K562 (cell line): ENCODE measurements around the gene FBXW11. TPM values are rescaled to one million over a fixed set of nuclear protein-coding genes. Genes with fewer than 3 reads are reported as not detected.

Experiments used
- ATAC-seq: fragments of 200-7000 bp; cut with Tn5 transposase; 3 replicates; pipeline ENCODE4 v1.9.1; 2020; ENCODE audit warnings: moderate library complexity
- BruUV-seq: library from RNA; stranded (reverse); fragments of 400-500 nt; replicated peaks from 2 replicates; lab custom pipeline; 2021; lab: Mats Ljungman, UMichigan
- CTCF ChIA-PET: fragments of 300-600 bp; formaldehyde crosslinking; extraction: SDS; loops from one replicate; lab custom pipeline; 2021; ENCODE audit warnings: low intra/inter-chr PET ratio; lab: Yijun Ruan, JAX
- POLR2A ChIA-PET: fragments of 300-600, 350-650 bp; sonication (Branson Sonifier 250); formaldehyde crosslinking; extraction: SDS; loops from one replicate; lab custom pipeline; 2021; ENCODE audit warnings: antibody characterized with exemption, inconsistent platforms; lab: Yijun Ruan, JAX
- DNase-seq, 4 experiments: peaks; one replicate each; pipeline versions ENCODE4 v3.0.0 to v3.0.0-alpha.2; 2011 to 2018; ENCODE audit warnings: low spot score in 3 of 4, mixed read lengths in 3 of 4; ENCODE audit errors: extremely low read depth in 1 of 4
- FAIRE-seq: peaks from 2 replicates; lab custom pipeline; 2011; peaks lifted over from hg19 to GRCh38; lab: Jason Lieb, UNC
- H2AFZ ChIP-seq: 2 replicates; pipeline ENCODE4 v1.6.0; 2011; ENCODE audit warnings: low read depth, low read length, control low read depth, inconsistent platforms
- H3K27ac ChIP-seq: fragments of 200-600 bp; 3 replicates; pipeline ENCODE4 v1.8.0; 2011; ENCODE audit warnings: low read depth, mild to moderate bottlenecking, control low read depth, inconsistent platforms, low read length, moderate library complexity, mixed read lengths; ENCODE audit errors: extremely low read depth
- H3K27me3 ChIP-seq, 2 experiments: fragments of 300-600 bp in 1 of 2; 2 replicates in 1 of 2; 3 replicates in 1 of 2; pipeline versions ENCODE4 v1.6.0 to v1.8.0; 2011; ENCODE audit warnings: inconsistent platforms in 2 of 2, low read length in 2 of 2, mild to moderate bottlenecking in 1 of 2, mixed read lengths in 1 of 2, moderate library complexity in 1 of 2; ENCODE audit not compliant: control insufficient read depth in 2 of 2, insufficient read depth in 2 of 2
- H3K36me3 ChIP-seq: fragments of 300-600 bp; 3 replicates; pipeline ENCODE4 v1.8.0; 2011; ENCODE audit warnings: mild to moderate bottlenecking, low read length, inconsistent platforms; ENCODE audit not compliant: control insufficient read depth, insufficient read depth
- H3K4me1 ChIP-seq, 2 experiments: fragments of 200-600 bp in 1 of 2; replicated peaks in 1 of 2; 2 replicates in 1 of 2; 3 replicates in 1 of 2; pipeline versions ENCODE4 v1.5.1 to v1.8.0; 2011; ENCODE audit warnings: inconsistent platforms in 2 of 2, low read length in 2 of 2, mild to moderate bottlenecking in 1 of 2, mixed read lengths in 1 of 2, moderate library complexity in 1 of 2; ENCODE audit not compliant: control insufficient read depth in 2 of 2, insufficient read depth in 2 of 2
- H3K4me2 ChIP-seq: 2 replicates; pipeline ENCODE4 v1.6.1; 2011; ENCODE audit warnings: low read length, control low read depth, inconsistent platforms, mixed read lengths; ENCODE audit not compliant: insufficient read depth
- H3K4me3 ChIP-seq: fragments of 200-600 bp; sonication (generic), shearing (Covaris generic); 2 replicates; pipeline ENCODE4 v1.5.1; 2016; ENCODE audit warnings: control low read depth, inconsistent platforms
- H3K79me2 ChIP-seq: fragments of 200-600 bp; 3 replicates; pipeline ENCODE4 v1.8.0; 2011; ENCODE audit warnings: low read length, inconsistent platforms; ENCODE audit not compliant: control insufficient read depth, insufficient read depth
- H3K9ac ChIP-seq, 2 experiments: 2 replicates each; pipeline versions ENCODE4 v1.6.0 to v1.6.1; 2011; ENCODE audit warnings: low read depth in 2 of 2, low read length in 2 of 2, control low read depth in 1 of 2, inconsistent platforms in 1 of 2, mild to moderate bottlenecking in 1 of 2, mixed read lengths in 1 of 2; ENCODE audit not compliant: insufficient read depth in 1 of 2
- H3K9me1 ChIP-seq: one replicate; pipeline ENCODE4 v1.6.0; 2011; ENCODE audit warnings: inconsistent platforms, mild to moderate bottlenecking, low read length, moderate library complexity; ENCODE audit not compliant: control insufficient read depth, insufficient read depth
- H3K9me3 ChIP-seq: replicated peaks from 2 replicates; pipeline ENCODE4 v1.5.1; 2011; ENCODE audit warnings: low read depth, low read length, inconsistent platforms; ENCODE audit not compliant: control insufficient read depth, insufficient read depth
- H4K20me1 ChIP-seq: replicated peaks from 2 replicates; pipeline ENCODE4 v1.6.1; 2011; ENCODE audit warnings: low read length, inconsistent platforms, mixed read lengths; ENCODE audit not compliant: control insufficient read depth, insufficient read depth
- CBFA2T2 ChIP-seq: fragments of 450-650 bp; conservative IDR thresholded peaks from 2 replicates; pipeline ENCODE4 v1.6.1; 2017; ENCODE audit warnings: mild to moderate bottlenecking
- ELF1 ChIP-seq: fragments of 200-800 bp; sonication (Bioruptor generic); IDR thresholded peaks from 2 replicates; pipeline ENCODE4 v1.6.1; 2016; ENCODE audit warnings: missing genetic modification characterization, missing compliant biosample characterization
- FOXP1 ChIP-seq: sonication (generic); formaldehyde crosslinking; IDR thresholded peaks from 2 replicates; pipeline ENCODE4 v1.8.0; 2022; ENCODE audit warnings: mild to moderate bottlenecking, missing genetic modification reagents
- PTRF ChIP-seq: fragments of 450-650 bp; IDR thresholded peaks from 2 replicates; pipeline ENCODE4 v1.6.1; 2016; ENCODE audit warnings: mild to moderate bottlenecking, missing genetic modification characterization, missing compliant biosample characterization
- XRCC5 ChIP-seq: fragments of 200-400 bp; formaldehyde crosslinking; IDR thresholded peaks from 2 replicates; pipeline ENCODE4 v1.6.1; 2017; ENCODE audit warnings: low read depth, mild to moderate bottlenecking, low read length
- ZNF830 ChIP-seq: fragments of 250-450 bp; sonication (Bioruptor Pico); IDR thresholded peaks from 2 replicates; pipeline ENCODE4 v1.5.0; 2021; ENCODE audit warnings: mild to moderate bottlenecking
- WGBS: fragments of 100-300 bp; shearing (Covaris generic); methylation state at CpG from one replicate; pipeline ENCODE4 v1.1.6; 2016; ENCODE audit warnings: low coverage, mixed read lengths; ENCODE audit not compliant: insufficient coverage; ENCODE audit errors: missing lambda C conversion rate; 5-methylcytosine and 5-hydroxymethylcytosine counted together
- in situ Hi-C: fragments of 300-500 bp; cut with MboI; formaldehyde crosslinking; loops from 4 replicates; pipeline ENCODE4 v1.15.0; 2018; ENCODE audit warnings: inconsistent platforms, mixed read lengths
- intact Hi-C: fragments of 100-400 bp; cut with micrococcal nuclease; formaldehyde crosslinking; loops from 2 replicates; pipeline ENCODE4 v1.14.2; 2022
- polyA plus RNA-seq, 8 experiments: library from polyadenylated mRNA; depleted of rRNA in 4 of 8; stranded (reverse) in 5 of 8; unstranded in 3 of 8; fragments of >200 nt; fragmentation: Nextera tagmentation in 2 of 8; fragmentation: Illumina TruSeq in 1 of 8; extraction: Ambion mirVana in 2 of 8; extraction: Trizol in 1 of 8; gene quantifications; 2 replicates each; pipeline versions ENCODE4 v1.2.1 to v1.2.3, GENCODE V29; 2011 to 2014; ENCODE audit warnings: inconsistent platforms in 1 of 8, missing spikeins in 1 of 8
- total RNA-seq, 7 experiments: library from RNA; depleted of rRNA in 6 of 7; stranded (reverse); fragments of >200 nt in 6 of 7; fragmentation: Illumina TruSeq in 2 of 7; extraction: Trizol in 2 of 7; gene quantifications; 2 replicates each; pipeline versions ENCODE4 v1.2.1 to v1.2.3, GENCODE V29; 2011 to 2021; ENCODE audit warnings: low replicate concordance in 1 of 7
- TF ChIP-seq, protein P1 (sequence below), 2 experiments: fragments of 450-650 bp; IDR thresholded peaks; 2 replicates each; pipeline ENCODE4 v1.6.1; 2018; ENCODE audit warnings: mild to moderate bottlenecking in 2 of 2, low read depth in 1 of 2; ENCODE audit not compliant: partially characterized antibody in 2 of 2
- TF ChIP-seq, protein P2 (sequence below): fragments of 250-450 bp; sonication (Bioruptor Pico); IDR thresholded peaks from 2 replicates; pipeline ENCODE4 v1.5.0; 2020; ENCODE audit warnings: mild to moderate bottlenecking, borderline replicate concordance

Gene FBXW11
- total and polyA plus RNA-seq, 9 of the 15 experiments (the other 6 are each of a cell fraction or from before 2014, with no cell fraction given), result 3.0 to 28.6 (median 23.6) TPM

DNA sequence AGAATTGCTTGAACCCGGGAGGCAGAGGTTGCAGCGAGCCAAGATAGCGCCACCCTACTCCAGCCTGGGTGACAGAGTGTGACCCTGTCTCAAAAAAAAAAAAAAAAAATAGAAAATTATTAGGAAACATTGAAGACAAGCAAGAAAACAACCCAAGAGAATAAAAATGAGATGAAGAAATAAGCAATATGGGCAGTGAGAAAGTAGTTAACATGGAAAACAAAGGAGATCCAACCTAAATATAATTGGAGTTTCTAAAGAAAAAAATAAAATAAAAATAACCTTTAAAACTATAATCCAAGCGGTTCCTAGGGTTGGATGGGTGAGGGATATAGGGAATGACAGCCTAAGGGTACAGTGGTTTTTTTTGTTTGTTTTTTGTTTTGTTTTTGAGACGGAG lies 71.9 kb downstream of the FBXW11 start (continued):
- TF ChIP-seq, protein P1, sequence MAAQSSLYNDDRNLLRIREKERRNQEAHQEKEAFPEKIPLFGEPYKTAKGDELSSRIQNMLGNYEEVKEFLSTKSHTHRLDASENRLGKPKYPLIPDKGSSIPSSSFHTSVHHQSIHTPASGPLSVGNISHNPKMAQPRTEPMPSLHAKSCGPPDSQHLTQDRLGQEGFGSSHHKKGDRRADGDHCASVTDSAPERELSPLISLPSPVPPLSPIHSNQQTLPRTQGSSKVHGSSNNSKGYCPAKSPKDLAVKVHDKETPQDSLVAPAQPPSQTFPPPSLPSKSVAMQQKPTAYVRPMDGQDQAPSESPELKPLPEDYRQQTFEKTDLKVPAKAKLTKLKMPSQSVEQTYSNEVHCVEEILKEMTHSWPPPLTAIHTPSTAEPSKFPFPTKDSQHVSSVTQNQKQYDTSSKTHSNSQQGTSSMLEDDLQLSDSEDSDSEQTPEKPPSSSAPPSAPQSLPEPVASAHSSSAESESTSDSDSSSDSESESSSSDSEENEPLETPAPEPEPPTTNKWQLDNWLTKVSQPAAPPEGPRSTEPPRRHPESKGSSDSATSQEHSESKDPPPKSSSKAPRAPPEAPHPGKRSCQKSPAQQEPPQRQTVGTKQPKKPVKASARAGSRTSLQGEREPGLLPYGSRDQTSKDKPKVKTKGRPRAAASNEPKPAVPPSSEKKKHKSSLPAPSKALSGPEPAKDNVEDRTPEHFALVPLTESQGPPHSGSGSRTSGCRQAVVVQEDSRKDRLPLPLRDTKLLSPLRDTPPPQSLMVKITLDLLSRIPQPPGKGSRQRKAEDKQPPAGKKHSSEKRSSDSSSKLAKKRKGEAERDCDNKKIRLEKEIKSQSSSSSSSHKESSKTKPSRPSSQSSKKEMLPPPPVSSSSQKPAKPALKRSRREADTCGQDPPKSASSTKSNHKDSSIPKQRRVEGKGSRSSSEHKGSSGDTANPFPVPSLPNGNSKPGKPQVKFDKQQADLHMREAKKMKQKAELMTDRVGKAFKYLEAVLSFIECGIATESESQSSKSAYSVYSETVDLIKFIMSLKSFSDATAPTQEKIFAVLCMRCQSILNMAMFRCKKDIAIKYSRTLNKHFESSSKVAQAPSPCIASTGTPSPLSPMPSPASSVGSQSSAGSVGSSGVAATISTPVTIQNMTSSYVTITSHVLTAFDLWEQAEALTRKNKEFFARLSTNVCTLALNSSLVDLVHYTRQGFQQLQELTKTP (IDR thresholded peaks at IDR 0.05; ENCODE audit: low read depth in 1 of 2, partially characterized antibody in 2 of 2), result no peak
- no peak for TF ChIP-seq FOXP1 (CRISPR knock-in tag)
- TF ChIP-seq CBFA2T2, result no peak
- no peak for TF ChIP-seq ELF1 (tag)

DNA sequence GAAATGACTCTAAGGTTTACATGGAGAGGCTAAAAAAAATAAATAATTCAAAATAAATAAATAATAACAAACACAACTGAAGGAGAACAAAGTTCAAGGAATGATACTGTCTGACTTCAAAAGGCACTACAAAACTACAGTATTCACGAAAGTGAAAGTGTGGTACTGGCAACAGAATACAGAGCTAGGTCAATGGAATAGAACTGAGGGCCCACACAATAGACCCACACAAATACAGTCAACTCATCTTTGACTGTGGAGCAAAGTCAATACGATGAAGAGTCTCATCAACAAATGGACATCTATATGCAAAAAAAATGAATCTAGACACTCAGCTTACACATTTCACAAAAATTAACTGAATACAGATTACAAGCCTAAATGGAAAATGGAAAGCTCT lies 75.3 kb downstream of the FBXW11 start:
- H3K4me2 ChIP-seq, result no peak overlapping the region
- no peaks in the 10 kb centered on the region for H3K27me3 ChIP-seq
- no peak for DNase-seq
- POLR2A ChIA-PET, result no interaction called here
- TF ChIP-seq PTRF (no peak), XRCC5 (no peak), ZNF830 (no peak)
- TF ChIP-seq, protein P2, sequence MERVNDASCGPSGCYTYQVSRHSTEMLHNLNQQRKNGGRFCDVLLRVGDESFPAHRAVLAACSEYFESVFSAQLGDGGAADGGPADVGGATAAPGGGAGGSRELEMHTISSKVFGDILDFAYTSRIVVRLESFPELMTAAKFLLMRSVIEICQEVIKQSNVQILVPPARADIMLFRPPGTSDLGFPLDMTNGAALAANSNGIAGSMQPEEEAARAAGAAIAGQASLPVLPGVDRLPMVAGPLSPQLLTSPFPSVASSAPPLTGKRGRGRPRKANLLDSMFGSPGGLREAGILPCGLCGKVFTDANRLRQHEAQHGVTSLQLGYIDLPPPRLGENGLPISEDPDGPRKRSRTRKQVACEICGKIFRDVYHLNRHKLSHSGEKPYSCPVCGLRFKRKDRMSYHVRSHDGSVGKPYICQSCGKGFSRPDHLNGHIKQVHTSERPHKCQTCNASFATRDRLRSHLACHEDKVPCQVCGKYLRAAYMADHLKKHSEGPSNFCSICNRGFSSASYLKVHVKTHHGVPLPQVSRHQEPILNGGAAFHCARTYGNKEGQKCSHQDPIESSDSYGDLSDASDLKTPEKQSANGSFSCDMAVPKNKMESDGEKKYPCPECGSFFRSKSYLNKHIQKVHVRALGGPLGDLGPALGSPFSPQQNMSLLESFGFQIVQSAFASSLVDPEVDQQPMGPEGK (CRISPR knock-in tag), result no peak
- CTCF ChIA-PET, result no interaction called here
- no peaks in the 10 kb centered on the region for H3K4me1 ChIP-seq
- no peak overlapping the region for H3K4me3 ChIP-seq
- no TSS peak for BruUV-seq
- H2AFZ ChIP-seq, result no peak overlapping the region
- WGBS, result 68% methylated on average over 2 of the region's 2 CpGs
- FAIRE-seq, result no peak
- ATAC-seq, result no peak
- no peaks in the 10 kb centered on the region for H4K20me1 ChIP-seq
- peaks cover 3% of the 10 kb centered on the region for H3K9me1 ChIP-seq
- H3K36me3 ChIP-seq, result no peaks in the 10 kb centered on the region
- no peak overlapping the region for H3K9ac ChIP-seq
- peaks cover 38% of the 10 kb centered on the region; the same call in 2 of the 3 replicates for H3K79me2 ChIP-seq
- H3K27ac ChIP-seq, result no peak overlapping the region
- in situ Hi-C loops, result no loop called here
- H3K9me3 ChIP-seq, result no peaks in the 10 kb centered on the region
- intact Hi-C loops, result no loop called here
